ENCODE results near the gene KCMF1. TPM values are rescaled to one million over a fixed set of nuclear protein-coding genes. Genes with fewer than 3 reads are reported as not detected.

The KCMF1 gene
- total and polyA plus RNA-seq, 11 donors = 10.9 to 104 (median 80.0) TPM

- Histone ChIP-seq H3K36me3 (peaks cover 0 to 3% (median 0%) of the 10 kb centered on the region in 9 donors), H3K4me1 (peaks cover 7 to 59% (median 39%) of the 10 kb centered on the region in 12 donors), H3K27me3 (no peaks in the 10 kb centered on the region), H3K4me3 (no peak overlapping the region), H3K9me3 (no peaks in the 10 kb centered on the region), H3K27ac (no peak overlapping the region)
- TF ChIP-seq POLR2A (IDR thresholded peaks at IDR 0.05) = no peak
- peak in 1 of 12 donors; percentile 13 for TF ChIP-seq CTCF (IDR thresholded peaks at IDR 0.05)
- DNase-seq (no peak), ATAC-seq (no peak)
- 91 to 95% (median 94%) methylated on average over 8 of the region's 8 CpGs for WGBS, 4 donors
- intact Hi-C loops (cut with DNase I) = no loop called here
Measured at GRCh38 chr2:85018049-85018447, 47.1 kb downstream of the KCMF1 start.

GRCh38 chr2:85019121-85019520 is 48.2 kb downstream of the KCMF1 start:
- H3K4me3 ChIP-seq = no peak overlapping the region
- DNase-seq (no peak), ATAC-seq (no peak)
- H3K27me3 ChIP-seq = no peaks in the 10 kb centered on the region
- no peak for TF ChIP-seq POLR2A (IDR thresholded peaks at IDR 0.05)
- no peak for TF ChIP-seq CTCF (IDR thresholded peaks at IDR 0.05)
- H3K4me1 ChIP-seq = peaks cover 7 to 51% (median 31%) of the 10 kb centered on the region in 12 donors
- no peaks in the 10 kb centered on the region for H3K9me3 ChIP-seq
- H3K27ac ChIP-seq = no peak overlapping the region
- intact Hi-C loops (cut with DNase I) = no loop called here
- H3K36me3 ChIP-seq = peaks cover 0 to 3% (median 0%) of the 10 kb centered on the region in 9 donors

GRCh38 chr2:85022232-85022631 is 51.3 kb downstream of the KCMF1 start:
- Histone ChIP-seq H3K27me3 (no peaks in the 10 kb centered on the region), H3K4me1 (peaks cover 0 to 28% (median 10%) of the 10 kb centered on the region in 12 donors), H3K27ac (no peak overlapping the region), H3K9me3 (no peaks in the 10 kb centered on the region), H3K4me3 (no peak overlapping the region), H3K36me3 (peaks cover 0 to 4% (median 0%) of the 10 kb centered on the region in 9 donors)
- ATAC-seq (no peak), DNase-seq (no peak)
- 93 to 96% (median 96%) methylated on average over 5 of the region's 5 CpGs for WGBS, 4 donors
- intact Hi-C loops (cut with DNase I) = no loop called here
- TF ChIP-seq CTCF (IDR thresholded peaks at IDR 0.05) (no peak), POLR2A (IDR thresholded peaks at IDR 0.05) (no peak)

- Histone ChIP-seq H3K4me3 (no peak overlapping the region), H3K27me3 (no peaks in the 10 kb centered on the region), H3K27ac (no peak overlapping the region), H3K9me3 (no peaks in the 10 kb centered on the region), H3K4me1 (peaks cover 0 to 24% (median 5%) of the 10 kb centered on the region in 12 donors), H3K36me3 (peaks cover 0 to 24% (median 15%) of the 10 kb centered on the region in 9 donors)
- ATAC-seq = no peak
- intact Hi-C loops (cut with DNase I) = no loop called here
- no peak for DNase-seq
- TF ChIP-seq CTCF (IDR thresholded peaks at IDR 0.05) (no peak), POLR2A (IDR thresholded peaks at IDR 0.05) (no peak)
- 84 to 86% (median 85%) methylated on average over 8 of the region's 8 CpGs for WGBS, 4 donors
Measured at GRCh38 chr2:85024372-85025047, 53.5 kb downstream of the KCMF1 start.

All from heart left ventricle (tissue), 16 donors.